Thyroid gland (tissue), 4 donors: ENCODE results near the gene RPL32. TPM values are rescaled to one million over a fixed set of nuclear protein-coding genes. Genes with fewer than 3 reads are reported as not detected.
A peak's percentile ranks its signal among the peaks of the same experiment; 100 is the strongest.
"Not testable (repeated sequence)": the region's sequence is repeated elsewhere in the genome, so short reads cannot be mapped to it uniquely, and the experiment has no call there.

Source experiments
- DNase-seq, 2 donors: peaks; one replicate each; pipeline ENCODE4 v3.0.0-alpha.2; 2019
- H3K27ac ChIP-seq, 3 donors: fragments of 200-600 bp; sonication (generic); 1 replicate in 2 of 3; 2 replicates in 1 of 3; pipeline ENCODE4 v1.5.1; 2016 to 2019; ENCODE audit warnings: mild to moderate bottlenecking in 1 of 3, moderate library complexity in 1 of 3
- H3K27me3 ChIP-seq: fragments of 200-600 bp; sonication (generic); one replicate; pipeline ENCODE4 v1.5.1; 2019
- H3K36me3 ChIP-seq, 2 donors: fragments of 200-600 bp; sonication (generic); one replicate each; pipeline ENCODE4 v1.5.1; 2016 to 2019
- H3K4me1 ChIP-seq, 2 donors: fragments of 200-600 bp; sonication (generic); one replicate each; pipeline ENCODE4 v1.5.1; 2017 to 2019
- H3K4me3 ChIP-seq, 3 donors: fragments of 200-600 bp; sonication (generic); replicated peaks in 1 of 3; 1 replicate in 2 of 3; 2 replicates in 1 of 3; pipeline ENCODE4 v1.5.1; 2016; ENCODE audit warnings: mild to moderate bottlenecking in 1 of 3
- H3K9me3 ChIP-seq: fragments of 200-600 bp; sonication (generic); one replicate; pipeline ENCODE4 v1.5.1; 2017
- CTCF ChIP-seq, 6 experiments: fragments of 200-600 bp in 3 of 6; fragments of 450-650 bp in 3 of 6; sonication (generic) in 3 of 6; IDR thresholded peaks; one replicate each; pipeline ENCODE4 v1.5.1; 2016 to 2019; ENCODE audit warnings: antibody characterized with exemption in 6 of 6, mild to moderate bottlenecking in 2 of 6, inconsistent platforms in 1 of 6, moderate library complexity in 1 of 6
- POLR2A ChIP-seq, 2 donors: fragments of 450-650 bp; IDR thresholded peaks; one replicate each; pipeline ENCODE4 v1.6.1; 2017; ENCODE audit warnings: antibody characterized with exemption in 2 of 2, mild to moderate bottlenecking in 2 of 2, moderate library complexity in 1 of 2
- WGBS, 2 donors: methylation state at CpG; one replicate each; pipeline ENCODE4 v1.1.5; 2017; 5-methylcytosine and 5-hydroxymethylcytosine counted together
- intact Hi-C: fragments of 100-400 bp; cut with DNase I; formaldehyde crosslinking; loops from one replicate; pipeline ENCODE4 v1.15.1; 2023
- total RNA-seq, 4 donors: library from RNA; depleted of rRNA; stranded (reverse); fragments of >200 nt; gene quantifications; one replicate each; pipeline ENCODE4 v1.2.3, GENCODE V29; 2016

Gene RPL32
- total RNA-seq, 4 donors from 2014 or later: 809 to 4,142 (median 1,511) TPM

GRCh38 chr3:12884790-12885582 lies 43.6 kb upstream of the RPL32 start:
- no peak for DNase-seq
- H3K36me3 ChIP-seq: no peaks in the 10 kb centered on the region
- no peak overlapping the region for H3K27ac ChIP-seq
- no peak overlapping the region for H3K4me3 ChIP-seq
- no peaks in the 10 kb centered on the region for H3K9me3 ChIP-seq
- WGBS, 2 donors: 89% methylated on average over 19 to 20 of the region's 20 CpGs
- no peaks in the 10 kb centered on the region for H3K4me1 ChIP-seq
- no peaks in the 10 kb centered on the region for H3K27me3 ChIP-seq
- TF ChIP-seq POLR2A (IDR thresholded peaks at IDR 0.05) (no peak), CTCF (IDR thresholded peaks at IDR 0.05) (no peak)
- intact Hi-C loops: no loop called here

GRCh38 chr3:12884186-12884680 lies 42.9 kb upstream of the RPL32 start:
- Histone ChIP-seq H3K27me3 (no peaks in the 10 kb centered on the region), H3K27ac (no peak overlapping the region), H3K4me1 (no peaks in the 10 kb centered on the region), H3K36me3 (no peaks in the 10 kb centered on the region), H3K9me3 (no peaks in the 10 kb centered on the region), H3K4me3 (no peak overlapping the region)
- peak; percentile 37 to 46 for DNase-seq
- intact Hi-C loops: no loop called here
- TF ChIP-seq CTCF (IDR thresholded peaks at IDR 0.05) (no peak), POLR2A (IDR thresholded peaks at IDR 0.05) (no peak)
- 65 to 67% methylated on average over 15 of the region's 15 CpGs for WGBS, 2 donors

- H3K36me3 ChIP-seq: no peaks in the 10 kb centered on the region
- H3K27me3 ChIP-seq: no peaks in the 10 kb centered on the region
- TF ChIP-seq POLR2A (IDR thresholded peaks at IDR 0.05) (no peak), CTCF (IDR thresholded peaks at IDR 0.05) (no peak)
- WGBS, 2 donors: 89 to 94% methylated on average over 38 to 42 of the region's 62 CpGs
- no peak for DNase-seq
- H3K4me1 ChIP-seq: no peaks in the 10 kb centered on the region
- intact Hi-C loops: no loop called here
- H3K4me3 ChIP-seq: no peak overlapping the region
- H3K27ac ChIP-seq: no peak overlapping the region
- H3K9me3 ChIP-seq: no peaks in the 10 kb centered on the region
These were observed 41.3 kb upstream of the RPL32 start for GRCh38 chr3:12882336-12883310.

GRCh38 chr3:12881858-12882257 lies 40.5 kb upstream of the RPL32 start:
- H3K4me1 ChIP-seq, H3K27ac ChIP-seq, DNase-seq, intact Hi-C loops, H3K4me3 ChIP-seq, H3K9me3 ChIP-seq, H3K36me3 ChIP-seq, H3K27me3 ChIP-seq: not testable (repeated sequence)
- WGBS, 2 donors: 90 to 97% methylated on average over 12 of the region's 12 CpGs

- Histone ChIP-seq H3K4me1 (peaks cover 5 to 8% of the 10 kb centered on the region in 2 donors), H3K36me3 (no peaks in the 10 kb centered on the region), H3K4me3 (no peak overlapping the region), H3K9me3 (no peaks in the 10 kb centered on the region), H3K27me3 (peaks cover 6% of the 10 kb centered on the region), H3K27ac (no peak overlapping the region)
- TF ChIP-seq POLR2A (IDR thresholded peaks at IDR 0.05): no peak
- TF ChIP-seq CTCF (IDR thresholded peaks at IDR 0.05): no peak
- DNase-seq: no peak
- intact Hi-C loops: no loop called here
- WGBS, 2 donors: 81 to 92% methylated on average over 4 of the region's 5 CpGs
These were observed 37.9 kb upstream of the RPL32 start for GRCh38 chr3:12879191-12879815.

GRCh38 chr3:12878758-12879157 lies 37.4 kb upstream of the RPL32 start:
- H3K4me3 ChIP-seq, H3K27me3 ChIP-seq, intact Hi-C loops, DNase-seq, H3K4me1 ChIP-seq, H3K9me3 ChIP-seq, H3K27ac ChIP-seq, H3K36me3 ChIP-seq: not testable (repeated sequence)
- 70 to 71% methylated on average over 2 of the region's 2 CpGs for WGBS, 2 donors
